Pulmonary artery endothelial cell (primary cell): Measurements from ENCODE around the gene WNT16. TPM values are rescaled to one million over a fixed set of nuclear protein-coding genes. Genes with fewer than 3 reads are reported as not detected.

Experiments used
- DNase-seq: peaks from one replicate; pipeline ENCODE4 v3.0.0-alpha.2; 2011; ENCODE audit warnings: low read depth, low spot score
- total RNA-seq: library from RNA; depleted of rRNA; stranded (reverse); fragments of >200 nt; gene quantifications from 2 replicates; pipeline ENCODE4 v1.2.3, GENCODE V29; 2014

The WNT16 gene
- total RNA-seq, 1 donor from 2014 or later = not detected

GRCh38 chr7:121390617-121391016 lies 61.8 kb downstream of the WNT16 start:
- DNase-seq = no peak

Other genes with a start within 250 kb of the WNT16 start
- gene FAM3C, start 67.3 kb downstream of the WNT16 start, total RNA-seq = 45.2 and 64.6 TPM in 2 replicates